DLD1 (cell line): ENCODE data around the gene ACVR1B.

Experiments
- in situ Hi-C: cut with HindIII; loops from 2 replicates; pipeline ENCODE4 v1.10.0; 2017; ENCODE audit warnings: low sequenced_read_pairs

ACVR1B gene

GRCh38 chr12:52018433-52019112 is 67.1 kb downstream of the ACVR1B start:
- in situ Hi-C loops, result no loop called here

- in situ Hi-C loops, result no loop called here
Measured at GRCh38 chr12:52019113-52019770, 67.7 kb downstream of the ACVR1B start.

- in situ Hi-C loops, result no loop called here
Measured at GRCh38 chr12:52020539-52021336, 69.2 kb downstream of the ACVR1B start.

- in situ Hi-C loops, result no loop called here
Measured at GRCh38 chr12:52022841-52023181, 71.3 kb downstream of the ACVR1B start.

GRCh38 chr12:52023182-52023975 is 71.9 kb downstream of the ACVR1B start:
- in situ Hi-C loops, result no loop called here

- in situ Hi-C loops, result no loop called here
Measured at GRCh38 chr12:52023976-52024688, 72.6 kb downstream of the ACVR1B start.

GRCh38 chr12:52024845-52025230 is 73.3 kb downstream of the ACVR1B start:
- in situ Hi-C loops, result no loop called here

- in situ Hi-C loops, result no loop called here
Measured at GRCh38 chr12:52026263-52026662, 74.8 kb downstream of the ACVR1B start.

GRCh38 chr12:52027085-52027843 is 75.8 kb downstream of the ACVR1B start:
- in situ Hi-C loops, result no loop called here

- in situ Hi-C loops, result loop anchor here (10.0 kb wide), 1 partner anchor 65 kb away; no protein-coding TSS in a partner anchor
Measured at GRCh38 chr12:52029685-52030084, 78.2 kb downstream of the ACVR1B start.

GRCh38 chr12:52032446-52032803 is 80.9 kb downstream of the ACVR1B start:
- in situ Hi-C loops, result loop anchor here (10.0 kb wide), 1 partner anchor 62 kb away; no protein-coding TSS in a partner anchor

GRCh38 chr12:52032804-52033445 is 81.4 kb downstream of the ACVR1B start:
- in situ Hi-C loops, result loop anchor here (10.0 kb wide), 1 partner anchor 62 kb away; no protein-coding TSS in a partner anchor

- in situ Hi-C loops, result loop anchor here (10.0 kb wide), 1 partner anchor 61 kb away; no protein-coding TSS in a partner anchor
Measured at GRCh38 chr12:52033446-52034140, 82.1 kb downstream of the ACVR1B start.

- in situ Hi-C loops, result loop anchor here (10.0 kb wide), 1 partner anchor 60 kb away; no protein-coding TSS in a partner anchor
Measured at GRCh38 chr12:52035190-52035589, 83.7 kb downstream of the ACVR1B start.

GRCh38 chr12:52035926-52036325 is 84.4 kb downstream of the ACVR1B start:
- in situ Hi-C loops, result loop anchor here (10.0 kb wide), 1 partner anchor 59 kb away; no protein-coding TSS in a partner anchor

GRCh38 chr12:52036587-52037171 is 85.2 kb downstream of the ACVR1B start:
- in situ Hi-C loops, result loop anchor here (10.0 kb wide), 1 partner anchor 58 kb away; no protein-coding TSS in a partner anchor

GRCh38 chr12:52037248-52037861 is 85.9 kb downstream of the ACVR1B start:
- in situ Hi-C loops, result loop anchor here (10.0 kb wide), 1 partner anchor 57 kb away; no protein-coding TSS in a partner anchor
